HG03378 (cell line): ENCODE results near the gene PIP5K1C.

Experiments
- ATAC-seq: cut with Tn5 transposase; IDR thresholded peaks from one replicate; pipeline ENCODE4 v1.9.1; 2021; ENCODE audit warnings: mild to moderate bottlenecking, moderate library complexity; ENCODE audit not compliant: unreplicated experiment

PIP5K1C gene

DNA sequence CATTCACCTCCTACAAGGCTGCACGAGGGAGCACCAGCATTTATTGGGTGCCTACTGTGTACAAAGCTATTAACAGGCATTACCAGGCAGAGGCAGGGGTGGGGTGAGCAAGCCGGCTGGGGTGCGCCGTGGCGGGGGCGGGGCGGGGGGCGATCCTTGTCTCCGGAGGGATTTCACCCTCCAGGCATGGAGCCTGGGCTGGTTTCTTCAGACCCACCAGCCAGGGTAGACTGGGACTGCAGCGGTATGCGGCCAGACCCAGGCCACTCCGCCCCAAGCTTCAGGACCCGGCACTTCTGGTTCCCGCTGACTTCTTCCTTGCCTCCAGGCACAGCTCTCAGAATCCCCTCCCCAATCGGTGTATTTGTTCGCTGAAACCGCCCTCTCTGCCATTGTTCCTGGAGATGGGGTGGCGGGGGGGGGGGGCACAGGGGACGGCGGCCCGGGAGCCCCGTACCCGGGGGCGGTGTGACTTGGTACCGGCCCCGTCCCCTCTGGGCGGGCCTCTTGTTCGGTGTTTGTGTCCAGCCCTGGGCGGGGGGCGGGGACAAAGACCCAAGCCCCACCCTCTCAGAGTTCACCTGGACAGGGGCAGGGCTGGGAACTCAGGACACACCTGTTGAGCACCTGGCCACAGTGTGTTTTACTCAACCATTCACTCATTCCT lies 22.3 kb upstream of the PIP5K1C start:
- no peak for ATAC-seq

DNA sequence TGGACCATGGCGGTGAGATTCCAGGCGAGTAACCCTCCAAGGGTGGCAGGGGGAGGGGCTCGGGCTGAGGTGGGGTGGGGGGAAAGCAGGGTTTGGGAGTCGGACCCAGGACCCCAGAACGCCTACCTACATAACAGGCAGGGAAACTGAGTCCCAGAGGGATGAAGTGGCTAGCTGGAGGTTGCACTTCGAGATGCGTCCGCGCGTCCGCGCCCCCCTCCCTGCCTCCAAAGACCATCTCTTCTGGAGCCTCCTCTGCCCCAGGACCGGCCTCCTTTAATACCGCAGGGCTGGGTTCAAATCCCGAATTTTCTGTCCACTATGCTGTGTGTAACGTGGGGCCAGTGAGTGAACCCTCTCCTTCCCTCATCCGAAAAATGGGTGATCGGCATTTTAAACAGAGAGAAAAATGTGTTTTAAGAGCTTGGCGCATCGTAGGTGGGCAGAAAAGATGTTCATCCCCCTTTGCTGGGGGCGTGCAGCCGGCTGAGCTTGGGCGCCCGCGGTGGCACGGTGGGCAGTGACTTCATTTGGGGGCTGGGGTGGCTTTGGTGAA lies 21.7 kb upstream of the PIP5K1C start:
- no peak for ATAC-seq

DNA sequence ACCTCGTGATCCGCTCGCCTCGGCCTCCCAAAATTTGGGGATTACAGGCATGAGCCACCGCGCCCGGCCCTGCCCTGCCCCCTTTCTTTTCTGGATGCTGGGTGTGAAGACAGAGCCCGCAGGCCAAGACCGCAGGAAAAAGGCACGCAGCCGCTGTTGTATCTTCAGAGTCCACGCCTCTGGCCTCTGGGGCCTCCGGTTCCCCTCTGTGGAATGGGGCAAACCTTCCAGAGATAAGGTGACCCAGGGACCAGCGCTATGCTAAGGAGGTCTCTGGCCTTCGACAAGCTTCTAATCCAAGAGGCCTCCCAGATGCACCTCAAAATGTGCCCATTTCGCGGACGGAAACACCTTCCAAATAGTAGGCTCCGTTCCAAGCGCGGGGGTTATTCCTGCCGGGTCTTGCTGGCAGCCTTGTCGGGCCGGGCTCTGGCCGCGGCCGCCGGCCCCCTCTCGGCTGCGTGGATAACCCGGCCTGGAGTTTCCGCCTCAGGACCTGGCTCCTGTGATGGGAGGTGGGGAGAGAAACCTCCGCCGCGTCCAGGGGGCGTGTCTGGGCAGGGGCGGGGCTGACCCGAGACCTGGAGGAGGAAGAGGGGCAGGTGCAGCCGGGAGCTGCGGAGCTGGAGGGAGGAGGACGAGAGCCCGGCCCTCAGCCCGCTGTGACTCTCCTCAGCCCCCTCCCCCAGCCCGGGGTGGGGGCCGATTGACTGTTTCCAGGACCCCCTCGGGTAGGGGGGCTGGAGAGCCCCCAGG lies 21.0 kb upstream of the PIP5K1C start:
- ATAC-seq: no peak

DNA sequence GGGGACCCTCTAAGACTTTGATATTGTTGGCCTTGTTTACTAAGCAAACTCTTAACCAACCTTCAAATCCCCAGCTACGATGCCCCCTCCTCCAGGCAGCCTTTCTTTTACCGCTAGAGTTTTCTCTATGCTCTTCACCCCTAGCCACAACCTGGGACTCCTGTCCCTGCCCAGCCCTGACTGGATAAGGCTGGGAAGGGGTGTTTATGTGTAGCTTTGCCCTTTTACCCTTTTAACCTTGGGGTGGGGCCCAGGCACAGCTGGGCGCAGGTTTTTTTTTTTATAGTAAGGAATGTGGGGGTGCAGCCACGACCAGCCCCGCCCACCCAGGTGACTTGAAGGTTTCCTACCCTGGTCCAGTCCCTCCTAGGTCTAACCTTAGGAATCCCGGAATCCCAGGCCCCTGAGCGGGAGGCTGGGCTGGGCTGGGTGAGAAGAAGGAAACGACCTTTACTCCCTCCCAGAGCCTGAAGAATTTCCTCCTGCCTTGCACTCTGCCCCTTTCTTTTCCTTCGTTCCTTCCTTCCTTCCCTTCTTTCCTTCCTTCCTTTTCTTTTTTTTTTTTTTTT lies 20.2 kb upstream of the PIP5K1C start:
- ATAC-seq: no peak

DNA sequence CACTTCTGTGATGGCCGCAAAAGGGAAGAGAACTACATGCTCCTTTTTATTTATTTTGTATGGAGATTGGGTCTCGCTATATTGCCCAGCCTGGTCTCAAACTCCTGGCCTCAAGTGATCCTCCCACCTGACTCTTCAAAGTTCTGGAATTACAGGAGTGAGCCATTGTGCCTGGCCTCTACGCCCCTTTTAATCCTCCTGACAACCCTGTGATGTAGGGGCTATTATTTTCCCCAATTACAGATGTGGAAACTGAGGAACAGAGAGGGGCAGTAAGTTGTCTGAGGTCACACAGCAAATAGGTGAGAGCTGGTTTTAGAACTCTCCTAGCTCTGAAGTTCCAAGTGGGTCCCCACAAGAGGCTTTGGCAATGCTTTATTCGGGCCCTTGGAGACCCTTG lies 19.6 kb upstream of the PIP5K1C start:
- ATAC-seq: no peak

DNA sequence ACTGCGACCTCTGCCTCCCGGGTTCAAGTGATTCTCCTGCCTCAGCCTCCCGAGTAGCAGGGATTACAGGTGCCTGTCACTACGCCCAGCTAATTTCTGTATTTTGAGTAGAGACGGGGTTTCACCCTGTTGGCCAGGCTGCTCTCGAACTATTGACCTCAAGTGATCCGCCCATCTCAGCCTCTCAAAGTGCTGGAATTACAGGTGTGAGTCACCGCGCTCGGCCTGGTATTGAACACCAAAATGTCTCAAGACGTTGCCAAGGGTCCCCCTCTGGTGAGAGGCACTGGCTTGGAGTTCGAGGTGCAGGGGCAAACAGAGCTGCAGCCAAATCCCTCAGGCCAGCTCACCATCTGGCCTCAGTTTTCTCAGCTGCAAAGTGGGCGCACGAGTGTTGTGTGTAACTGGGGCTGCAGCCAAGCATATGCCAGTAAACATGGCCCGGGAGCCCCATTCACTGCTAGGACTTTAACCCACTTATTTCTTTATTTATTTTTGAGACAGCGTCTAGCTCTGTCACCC lies 15.9 kb upstream of the PIP5K1C start:
- no peak for ATAC-seq

DNA sequence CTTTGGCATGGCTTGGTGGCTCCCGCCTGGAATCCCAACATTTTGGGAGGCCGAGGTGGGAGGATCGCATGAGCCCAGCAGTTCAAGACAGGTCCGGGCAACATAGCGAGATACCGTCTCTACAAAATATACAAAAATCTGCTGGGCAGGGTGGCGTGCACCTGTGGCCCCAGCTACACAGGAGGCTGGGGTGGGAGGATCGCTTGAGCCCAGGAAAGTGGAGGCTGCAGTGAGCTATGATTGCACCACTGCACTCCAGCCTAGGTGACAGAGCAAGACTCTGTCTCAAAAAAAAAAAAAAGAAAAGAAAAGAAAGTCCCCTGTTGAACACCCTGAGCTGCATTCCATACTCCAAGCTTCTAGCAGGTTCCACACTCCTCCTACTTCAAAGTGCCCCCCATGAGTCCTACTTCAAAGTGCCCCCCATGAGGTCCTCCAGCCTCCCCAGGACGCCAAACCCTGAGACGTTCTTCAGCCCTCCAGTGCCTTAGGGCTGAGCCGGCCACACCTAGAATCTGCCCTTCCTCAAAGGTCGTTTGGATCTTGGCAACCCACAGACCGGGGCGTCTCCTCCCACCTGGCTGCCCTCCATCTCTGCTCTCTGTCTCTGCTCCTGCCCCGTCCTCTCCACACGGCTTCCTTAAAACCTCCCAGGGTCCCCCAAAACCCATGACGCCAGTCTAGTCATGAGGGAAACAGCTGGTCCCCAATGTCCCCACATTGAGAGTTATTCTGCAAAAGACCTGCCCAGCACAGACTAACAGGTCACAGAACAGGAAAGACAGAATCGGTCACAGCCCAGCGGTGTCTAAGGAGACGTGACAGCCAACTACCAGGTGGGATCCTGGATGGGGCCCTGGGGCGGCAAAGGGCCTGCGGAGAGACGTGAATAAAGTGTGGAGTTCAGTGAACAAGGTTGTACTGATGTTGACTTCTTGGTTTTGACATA lies 12.7 kb upstream of the PIP5K1C start:
- ATAC-seq: no peak

DNA sequence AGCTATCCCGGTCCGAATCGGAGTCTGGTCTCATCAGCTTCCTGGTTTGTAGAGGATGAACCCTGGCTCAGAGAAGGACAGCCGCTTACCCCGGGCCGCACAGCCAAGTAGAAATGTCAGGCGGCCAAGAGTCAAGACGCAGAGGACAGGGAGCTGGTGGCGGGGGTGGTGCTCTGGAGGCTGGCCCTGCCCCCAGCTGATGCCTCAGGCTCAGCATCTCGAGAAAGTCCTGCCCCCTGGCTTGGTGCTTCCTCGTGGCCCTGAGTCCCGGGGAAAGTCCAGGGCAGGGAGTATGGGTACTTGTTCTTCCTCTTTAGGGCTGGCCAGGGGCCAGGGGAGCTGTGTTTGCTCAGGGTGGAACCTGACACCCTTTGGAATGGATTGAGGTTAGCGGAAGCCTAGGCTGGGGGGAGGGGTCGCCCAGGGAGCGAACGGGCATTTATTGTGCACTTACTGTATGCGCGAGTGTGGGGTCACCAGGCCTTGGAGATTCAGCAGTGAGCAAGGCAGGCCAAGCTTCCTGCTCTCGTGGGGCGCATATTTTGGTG lies 10.1 kb upstream of the PIP5K1C start:
- no peak for ATAC-seq

DNA sequence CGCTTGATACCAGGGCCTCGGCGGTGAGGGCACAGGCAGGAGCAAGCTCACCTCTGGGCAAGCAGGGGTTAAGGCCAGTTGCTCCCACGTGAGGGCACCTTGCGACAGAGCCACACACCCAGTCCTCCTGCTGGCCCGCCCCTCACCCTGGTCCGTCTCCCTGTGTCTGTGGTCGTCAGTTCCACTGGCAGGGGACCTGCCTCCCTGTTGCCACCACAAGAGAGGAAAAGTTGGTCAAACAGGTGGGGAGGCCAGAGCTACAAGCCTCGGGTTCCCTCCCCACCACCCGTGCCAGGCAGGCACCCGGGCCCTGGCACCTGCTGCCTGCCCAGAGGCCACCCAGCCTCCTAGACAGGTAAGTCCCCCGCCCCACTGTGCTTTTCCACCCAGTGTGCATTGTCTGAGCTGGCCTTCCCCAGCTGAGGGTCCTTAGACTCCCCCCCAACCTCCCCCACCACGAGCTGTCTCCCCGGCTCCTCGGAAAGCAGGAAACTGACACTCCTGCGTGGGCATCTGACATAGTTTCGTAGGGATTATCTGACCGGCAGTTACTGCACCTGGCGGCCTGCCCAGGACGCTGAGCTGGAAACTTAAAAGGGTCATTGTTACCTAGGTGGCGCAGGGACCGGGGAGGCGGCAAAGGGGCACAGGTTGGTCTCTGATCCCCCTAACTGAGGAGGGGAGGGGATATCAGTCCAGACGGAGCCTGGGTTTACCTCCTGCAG lies 8.1 kb upstream of the PIP5K1C start, which contains the start of gene TJP3:
Gene TJP3, plus strand, starts transcription at position 178 of the 725 bp plus-strand sequence. CDS start 20,049 bp downstream, outside the sequence.
- no peak for ATAC-seq

DNA sequence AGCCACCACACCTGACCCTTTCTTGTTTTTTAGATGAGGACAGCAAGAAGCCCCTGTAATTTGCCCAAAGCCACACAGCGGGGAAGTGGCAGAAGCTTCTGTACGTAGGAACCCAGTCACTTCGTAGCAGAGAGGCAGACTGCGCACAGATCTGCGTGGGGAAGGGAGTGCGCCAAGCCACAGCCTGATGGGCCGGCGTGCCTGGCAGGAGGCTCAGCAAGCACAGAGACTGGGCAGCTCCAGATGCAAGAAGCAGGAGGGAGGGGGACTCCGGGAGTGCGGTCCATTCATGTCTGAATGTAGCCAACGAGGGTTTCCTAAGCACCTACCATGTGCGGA lies 7.6 kb upstream of the PIP5K1C start:
- ATAC-seq: no peak

DNA sequence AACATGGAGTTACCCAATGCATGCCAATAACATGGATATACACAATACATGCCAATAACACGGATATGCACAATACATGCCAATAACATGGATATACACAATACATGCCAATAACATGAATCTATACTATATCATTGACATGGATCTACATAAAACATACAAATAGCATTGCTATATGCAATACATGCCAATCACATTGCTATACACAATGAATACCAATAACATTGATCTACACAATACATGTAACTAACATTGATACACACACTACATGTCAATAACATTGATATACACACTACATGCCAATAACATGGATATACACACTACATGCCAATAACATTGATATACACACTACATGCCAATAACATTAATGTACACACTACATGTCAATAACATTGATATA lies 932 bp upstream of the PIP5K1C start:
- ATAC-seq: no peak

DNA sequence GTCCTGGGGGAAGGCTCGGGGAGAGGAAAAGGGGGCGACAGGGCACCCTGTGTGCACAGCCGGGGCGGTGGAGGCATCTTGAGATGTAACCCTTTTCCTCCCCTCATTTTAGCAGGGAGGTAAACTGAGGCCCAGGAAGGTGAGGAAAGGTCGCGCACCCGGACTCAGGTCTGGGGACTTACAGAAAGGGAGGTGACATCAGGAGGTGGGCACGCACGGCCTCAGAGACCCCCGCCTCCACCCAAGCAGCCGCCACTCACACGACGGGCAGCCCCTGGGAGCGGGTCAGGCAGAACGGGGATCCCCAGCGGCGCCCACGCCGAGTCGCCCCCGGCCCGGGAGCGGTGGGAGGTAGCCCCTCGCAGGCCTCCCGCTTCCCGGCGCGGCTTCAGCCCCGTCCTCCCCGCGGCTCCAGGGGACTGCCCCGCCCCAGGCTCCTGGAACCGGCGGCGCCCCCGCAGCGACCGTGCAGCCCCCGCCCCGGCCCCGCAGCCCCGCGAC lies 477 bp downstream of the PIP5K1C start:
- no peak for ATAC-seq

DNA sequence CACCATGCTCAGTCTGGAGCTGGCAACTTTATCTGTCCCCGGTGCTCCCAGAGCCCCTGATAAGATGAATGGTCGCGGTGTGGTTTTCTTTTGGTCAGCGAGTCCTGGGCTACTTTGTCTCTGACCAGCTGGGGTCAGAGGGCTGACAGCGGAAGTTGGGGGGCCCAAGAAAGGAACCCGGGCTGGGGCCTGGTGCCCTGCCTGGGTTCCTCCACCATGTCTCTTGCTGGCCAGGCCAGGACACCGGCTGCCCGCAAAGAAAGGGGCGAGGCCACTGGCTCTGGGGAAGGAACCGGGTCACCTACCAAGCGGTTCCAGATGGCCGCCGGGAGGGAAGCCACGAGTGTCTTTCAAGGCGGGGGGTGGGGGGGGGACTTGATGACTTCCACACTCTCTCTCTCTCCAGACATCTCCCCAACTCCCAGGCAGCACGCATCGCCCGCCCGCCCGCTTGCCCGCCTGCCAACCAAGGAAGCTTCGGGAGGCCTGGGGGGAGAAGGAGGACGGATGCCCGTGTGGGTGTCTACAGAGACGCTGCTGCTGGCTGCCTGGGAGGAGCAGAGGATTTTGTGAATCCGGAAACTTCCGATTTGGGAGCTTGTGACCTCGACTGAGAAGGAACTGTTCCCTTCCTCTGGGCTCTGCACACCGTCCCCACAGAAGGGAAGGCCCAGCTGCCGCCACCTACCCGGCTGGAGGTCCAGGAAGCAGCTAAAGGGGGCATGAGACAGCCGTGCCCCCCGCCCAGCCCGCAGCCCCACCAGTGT lies 1.1 kb downstream of the PIP5K1C start:
- ATAC-seq: no peak

DNA sequence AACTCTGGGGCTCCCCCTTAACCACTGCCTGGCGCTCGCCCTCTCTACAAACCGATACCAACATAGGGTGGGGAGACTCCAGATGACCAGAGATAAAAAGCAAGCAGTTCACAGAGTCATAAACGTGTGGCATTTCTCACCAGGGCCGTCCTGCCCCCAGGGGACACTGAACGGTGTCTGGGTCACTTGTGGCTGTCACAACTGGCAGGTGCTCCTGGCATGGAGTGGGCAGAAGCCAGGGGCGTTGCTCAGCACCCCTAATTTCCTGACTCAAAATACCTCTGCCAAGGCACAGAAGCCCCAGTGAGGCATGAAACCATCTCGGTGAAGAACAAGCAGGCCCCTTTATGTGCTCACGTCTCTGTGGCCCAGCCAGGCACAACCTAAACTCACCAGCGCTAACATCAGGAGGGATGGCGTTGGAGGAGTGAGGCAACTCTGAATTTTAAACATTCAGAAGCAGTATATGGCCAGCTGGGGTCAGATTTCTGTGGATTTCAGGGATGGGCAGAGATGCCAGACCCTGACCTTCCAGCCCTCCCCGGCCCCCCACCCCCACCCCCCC lies 1.8 kb downstream of the PIP5K1C start:
- ATAC-seq: no peak

DNA sequence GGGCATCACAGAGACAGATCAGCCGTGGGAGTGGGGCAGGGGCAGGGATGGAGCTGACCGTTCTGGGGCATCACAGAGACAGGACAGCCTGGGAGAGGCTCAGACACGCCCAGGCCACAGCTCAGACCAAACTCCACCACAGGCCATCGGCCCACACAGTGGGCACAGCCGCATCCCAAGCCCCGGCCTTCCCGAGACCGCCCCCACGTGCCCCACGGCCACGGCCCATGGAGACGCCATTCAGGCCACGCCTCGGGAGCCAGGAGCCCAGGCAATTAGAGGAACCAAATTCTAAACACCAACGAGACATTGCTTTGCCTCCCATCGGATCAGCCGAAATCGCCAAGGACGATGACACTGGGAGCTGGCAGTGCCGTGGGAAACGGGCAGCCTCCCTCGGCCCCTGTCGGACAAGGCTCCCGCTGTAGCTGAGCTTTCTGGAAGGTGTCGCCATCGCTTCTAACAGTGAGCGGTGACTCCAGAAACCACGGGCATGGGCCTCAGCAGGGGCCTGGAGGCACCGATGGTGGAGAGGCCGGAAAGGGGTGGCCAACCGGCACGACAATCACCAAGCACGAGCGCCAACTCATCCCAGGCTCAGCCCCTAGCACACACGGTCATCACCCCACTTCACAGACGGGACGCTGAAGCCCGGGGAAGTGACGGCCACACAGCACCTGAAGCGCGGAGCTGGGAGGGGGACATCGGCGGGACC lies 2.4 kb downstream of the PIP5K1C start:
- ATAC-seq: no peak

DNA sequence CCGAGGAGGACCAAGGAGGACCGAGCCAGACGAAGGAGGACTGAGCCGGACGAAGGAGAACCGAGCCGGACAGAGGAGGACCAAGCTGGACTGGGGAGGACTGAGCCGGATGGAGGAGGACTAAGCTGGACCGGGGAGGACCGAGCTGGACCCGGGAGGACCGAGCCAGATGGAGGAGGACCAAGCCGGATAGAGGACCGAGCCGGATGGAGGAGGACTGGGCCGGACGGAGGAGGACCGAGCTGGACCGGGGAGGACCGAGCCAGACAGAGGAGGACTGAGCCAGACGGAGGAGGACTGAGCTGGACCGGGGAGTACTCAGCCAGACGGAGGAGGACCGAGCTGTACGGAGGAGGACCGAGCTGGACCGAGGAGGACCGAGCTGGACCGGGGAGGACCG lies 3.2 kb downstream of the PIP5K1C start:
- ATAC-seq: no peak

DNA sequence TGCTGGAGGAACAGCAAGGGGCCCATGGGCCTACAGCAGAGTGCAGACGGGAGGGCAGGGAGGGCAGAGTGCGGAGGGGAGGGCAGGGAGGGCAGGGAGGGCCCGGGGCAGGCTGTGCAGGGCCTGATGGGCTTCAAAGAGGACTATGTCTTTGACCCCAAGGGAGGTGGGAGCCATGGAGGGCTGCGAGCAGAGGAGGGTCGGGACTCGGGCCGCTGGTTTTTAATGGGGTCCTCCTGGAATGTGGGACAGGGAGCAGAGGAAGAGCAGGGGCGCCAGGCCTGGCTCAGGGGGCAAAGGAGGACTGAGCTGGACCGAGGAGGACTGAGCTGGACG lies 3.6 kb downstream of the PIP5K1C start:
- ATAC-seq: no peak
